Fibroblast of lung (primary cell): Measurements from ENCODE around the gene SIX3.
A peak's percentile ranks its signal among the peaks of the same experiment; 100 is the strongest.

Experiments used
- CTCF ChIP-seq, 2 donors: IDR thresholded peaks in 1 of 2; conservative IDR thresholded peaks in 1 of 2; 1 replicate in 1 of 2; 2 replicates in 1 of 2; pipeline ENCODE4 v1.5.1; 2011 to 2012; ENCODE audit warnings: low read length in 2 of 2, control low read depth in 1 of 2, inconsistent platforms in 1 of 2, low read depth in 1 of 2, mild to moderate bottlenecking in 1 of 2
- EZH2 ChIP-seq: IDR thresholded peaks from 2 replicates; pipeline ENCODE4 v1.5.1; 2012; ENCODE audit warnings: low read length, control low read depth, mild to moderate bottlenecking; ENCODE audit errors: missing control alignments

- TF ChIP-seq CTCF (conservative IDR thresholded peaks at IDR 0.05 in 1 of 2, IDR thresholded peaks at IDR 0.05 in 1 of 2; ENCODE audit: low read depth in 1 of 2, low read length in 2 of 2), result no peak
- peak; percentile 64 for TF ChIP-seq EZH2
Measured at GRCh38 chr2:44934038-44934982, 7.2 kb upstream of the SIX3 start.
